ENCODE data around the gene CETN3.
"Not testable (repeated sequence)": the region's sequence is repeated elsewhere in the genome, so short reads cannot be mapped to it uniquely, and the experiment has no call there.

CETN3 gene

DNA sequence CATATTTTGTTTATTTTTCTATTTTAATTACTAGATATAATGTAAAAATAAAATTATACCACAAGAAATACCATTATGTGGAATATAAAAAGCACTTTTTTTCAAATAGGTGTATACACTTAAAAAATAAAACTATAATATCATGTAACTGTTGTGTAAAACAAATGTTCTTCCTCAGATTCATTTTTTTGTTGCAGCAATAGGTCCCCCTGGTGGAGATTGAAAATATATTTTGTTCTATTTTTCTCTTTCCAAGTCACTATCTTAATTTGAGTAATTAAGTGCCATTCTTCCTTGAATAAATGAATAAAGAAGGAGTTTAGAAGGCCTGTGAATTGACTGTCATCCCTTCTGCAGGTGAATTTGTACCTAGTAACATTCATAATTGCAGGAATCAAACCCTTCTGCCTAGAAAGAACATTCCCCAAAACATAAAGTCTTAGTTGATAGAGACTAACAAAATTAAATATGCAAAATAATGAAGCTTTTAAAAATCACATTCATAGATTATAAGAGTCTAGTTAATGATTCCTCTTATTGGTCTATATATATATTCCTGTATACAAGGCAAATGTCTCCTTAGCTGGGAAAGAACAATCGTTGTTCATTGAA is 23.4 kb downstream of the CETN3 start:
- peak; percentile 44 for DNase-seq (ENCODE audit: low read depth)
- no peak overlapping the region for H3K4me3 ChIP-seq (ENCODE audit: low read depth, low read length)
- TF ChIP-seq, protein P1, sequence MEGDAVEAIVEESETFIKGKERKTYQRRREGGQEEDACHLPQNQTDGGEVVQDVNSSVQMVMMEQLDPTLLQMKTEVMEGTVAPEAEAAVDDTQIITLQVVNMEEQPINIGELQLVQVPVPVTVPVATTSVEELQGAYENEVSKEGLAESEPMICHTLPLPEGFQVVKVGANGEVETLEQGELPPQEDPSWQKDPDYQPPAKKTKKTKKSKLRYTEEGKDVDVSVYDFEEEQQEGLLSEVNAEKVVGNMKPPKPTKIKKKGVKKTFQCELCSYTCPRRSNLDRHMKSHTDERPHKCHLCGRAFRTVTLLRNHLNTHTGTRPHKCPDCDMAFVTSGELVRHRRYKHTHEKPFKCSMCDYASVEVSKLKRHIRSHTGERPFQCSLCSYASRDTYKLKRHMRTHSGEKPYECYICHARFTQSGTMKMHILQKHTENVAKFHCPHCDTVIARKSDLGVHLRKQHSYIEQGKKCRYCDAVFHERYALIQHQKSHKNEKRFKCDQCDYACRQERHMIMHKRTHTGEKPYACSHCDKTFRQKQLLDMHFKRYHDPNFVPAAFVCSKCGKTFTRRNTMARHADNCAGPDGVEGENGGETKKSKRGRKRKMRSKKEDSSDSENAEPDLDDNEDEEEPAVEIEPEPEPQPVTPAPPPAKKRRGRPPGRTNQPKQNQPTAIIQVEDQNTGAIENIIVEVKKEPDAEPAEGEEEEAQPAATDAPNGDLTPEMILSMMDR (IDR thresholded peaks at IDR 0.05; ENCODE audit: insufficient read depth, low read depth, low read length, missing control alignments), result peak; percentile 34

DNA sequence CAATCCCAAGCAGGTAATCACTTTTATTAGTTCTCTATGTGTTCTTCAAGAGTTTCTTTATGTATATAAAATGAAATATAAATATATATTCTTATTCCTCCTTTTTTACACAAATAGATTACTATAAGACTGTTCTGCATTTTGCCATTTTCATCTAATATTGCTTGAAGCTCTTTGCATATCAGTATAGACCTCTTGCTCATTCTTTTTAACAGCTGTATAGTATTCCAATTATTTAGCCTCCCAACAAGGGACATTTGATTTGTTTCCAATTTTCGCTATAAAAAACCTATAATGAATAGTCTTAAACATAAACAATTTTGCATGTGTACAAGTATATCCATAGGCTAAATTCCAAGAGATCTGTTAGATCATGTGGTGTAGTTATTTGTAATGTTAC is 25.2 kb downstream of the CETN3 start:
- TF ChIP-seq, protein P1 (IDR thresholded peaks at IDR 0.05; ENCODE audit: insufficient read depth, low read depth, low read length, missing control alignments), result no peak
- H3K4me3 ChIP-seq (ENCODE audit: low read depth, low read length), result no peak overlapping the region
- no peak for DNase-seq (ENCODE audit: low read depth)

DNA sequence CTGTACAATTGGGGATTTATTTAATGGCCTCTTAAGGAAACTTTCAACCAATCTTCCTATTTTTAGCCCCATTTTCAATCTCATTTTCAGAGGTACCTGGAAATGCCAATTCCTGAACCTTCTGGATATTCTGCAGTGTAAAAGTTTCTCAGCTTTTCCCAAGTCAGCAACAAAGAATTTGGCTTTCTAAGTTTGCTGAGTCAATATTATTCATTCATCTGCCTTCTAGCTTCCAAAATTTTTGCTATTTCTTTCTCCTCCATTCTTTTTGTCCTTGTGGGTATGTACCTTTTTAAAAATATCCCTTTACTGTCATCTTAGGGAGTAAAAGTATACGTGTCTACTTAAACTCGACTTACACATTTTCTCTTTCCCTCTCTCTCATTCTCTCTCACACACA is 25.7 kb downstream of the CETN3 start:
- DNase-seq (ENCODE audit: low read depth), result no peak
- no peak overlapping the region for H3K4me3 ChIP-seq (ENCODE audit: low read depth, low read length)
- TF ChIP-seq, protein P1 (IDR thresholded peaks at IDR 0.05; ENCODE audit: insufficient read depth, low read depth, low read length, missing control alignments), result no peak

DNA sequence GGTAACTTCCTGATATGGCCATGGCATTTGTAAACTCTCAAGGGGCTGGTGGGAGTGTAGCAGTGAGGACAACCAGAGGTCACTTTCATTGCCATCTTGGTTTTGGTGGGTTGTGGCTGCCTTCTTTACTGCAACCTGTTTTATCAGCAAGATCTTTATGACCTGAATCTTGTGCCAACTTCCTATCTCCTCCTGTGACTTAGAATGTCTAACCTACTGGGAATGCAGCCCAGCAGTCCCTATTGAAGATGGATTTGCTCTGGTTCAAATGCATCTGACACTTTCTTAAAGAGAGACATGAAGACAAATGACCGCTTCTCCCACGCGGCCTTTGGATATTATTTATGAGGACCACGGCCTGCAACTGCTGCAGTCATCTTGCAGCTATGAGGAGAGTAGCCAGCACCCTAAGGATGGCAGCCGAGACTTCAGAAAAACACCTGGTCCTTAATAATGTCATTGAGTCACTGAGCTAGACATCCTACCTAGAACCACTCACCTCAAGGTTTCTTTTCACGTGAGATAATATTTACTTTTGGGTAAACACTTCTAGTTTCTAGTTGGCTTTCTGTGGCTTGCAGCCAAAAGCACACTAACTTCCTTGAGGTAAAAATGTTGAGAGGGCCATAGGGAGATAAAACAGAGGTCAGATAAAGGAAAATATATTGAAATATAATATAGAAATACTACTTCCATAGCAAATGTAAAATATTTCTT is 28.2 kb downstream of the CETN3 start:
- TF ChIP-seq, protein P1 (IDR thresholded peaks at IDR 0.05; ENCODE audit: insufficient read depth, low read depth, low read length, missing control alignments), result no peak
- peak; percentile 5 for DNase-seq (ENCODE audit: low read depth)
- H3K4me3 ChIP-seq (ENCODE audit: low read depth, low read length), result no peak overlapping the region

DNA sequence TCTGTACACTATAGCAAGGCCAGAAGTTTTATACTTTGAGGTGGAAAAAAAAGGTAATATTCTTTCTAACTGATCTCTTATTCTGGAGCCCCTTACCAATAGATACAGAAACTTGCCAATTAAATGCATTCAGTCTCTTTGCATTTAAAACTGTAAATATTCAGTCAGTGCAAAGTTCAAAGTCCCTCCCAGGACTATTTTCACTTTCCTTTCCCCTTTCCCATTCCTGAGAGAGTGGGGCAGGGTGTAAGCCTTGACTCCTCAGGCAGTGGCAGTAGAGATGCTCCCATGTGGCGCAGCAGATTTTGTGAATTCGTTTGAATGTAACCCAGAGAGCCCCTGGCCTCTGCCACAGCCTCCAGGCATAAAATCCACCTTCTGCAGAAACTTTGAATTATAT is 29.9 kb downstream of the CETN3 start:
- no peak for DNase-seq (ENCODE audit: low read depth)
- H3K4me3 ChIP-seq (ENCODE audit: low read depth, low read length), result no peak overlapping the region
- TF ChIP-seq, protein P1 (IDR thresholded peaks at IDR 0.05; ENCODE audit: insufficient read depth, low read depth, low read length, missing control alignments), result no peak

DNA sequence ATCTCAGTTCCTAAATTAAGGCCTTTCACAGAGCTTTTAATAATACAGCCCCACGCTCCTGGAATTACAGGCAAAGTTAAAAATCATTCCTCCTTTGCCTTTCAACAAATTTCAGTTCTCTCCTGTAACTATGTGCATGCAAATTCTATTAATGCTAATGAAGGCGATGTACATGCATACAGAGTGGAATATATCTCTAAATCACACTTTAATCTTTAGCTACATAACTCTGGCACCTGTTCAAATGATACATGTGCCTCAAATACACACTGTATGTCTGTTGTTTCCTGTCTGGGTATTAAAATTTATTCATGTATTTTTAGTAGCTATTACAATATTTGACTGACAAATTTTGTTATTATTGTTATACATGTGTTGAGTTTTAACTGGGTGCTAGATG is 30.8 kb downstream of the CETN3 start:
- no peak overlapping the region for H3K4me3 ChIP-seq (ENCODE audit: low read depth, low read length)
- DNase-seq (ENCODE audit: low read depth), result no peak
- TF ChIP-seq, protein P1 (IDR thresholded peaks at IDR 0.05; ENCODE audit: insufficient read depth, low read depth, low read length, missing control alignments), result no peak

DNA sequence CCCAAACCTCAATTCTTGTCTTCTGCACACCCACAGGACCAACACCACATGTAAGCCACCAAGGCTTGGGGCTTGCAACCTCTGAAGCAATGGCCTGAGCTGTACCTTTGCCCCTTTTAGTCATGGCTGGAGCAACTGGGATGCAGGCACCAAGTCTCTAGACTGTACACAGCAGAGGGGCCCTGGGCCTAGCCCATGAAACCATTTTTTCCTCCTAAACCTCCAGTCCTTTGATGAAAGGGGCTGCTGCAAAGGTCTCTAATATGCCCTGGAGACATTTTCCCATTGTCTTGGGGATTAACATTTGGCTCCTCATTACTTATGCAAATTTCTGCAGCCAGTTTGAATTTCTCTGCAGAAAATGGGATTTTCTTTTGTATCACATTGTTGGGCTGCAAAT is 38.3 kb downstream of the CETN3 start:
- not testable (repeated sequence) for H3K4me3 ChIP-seq (ENCODE audit: low read depth, low read length); DNase-seq (ENCODE audit: low read depth)

Data from GM12865 (cell line).